ENCODE measurements around the gene ZNF106.

Gene ZNF106

DNA sequence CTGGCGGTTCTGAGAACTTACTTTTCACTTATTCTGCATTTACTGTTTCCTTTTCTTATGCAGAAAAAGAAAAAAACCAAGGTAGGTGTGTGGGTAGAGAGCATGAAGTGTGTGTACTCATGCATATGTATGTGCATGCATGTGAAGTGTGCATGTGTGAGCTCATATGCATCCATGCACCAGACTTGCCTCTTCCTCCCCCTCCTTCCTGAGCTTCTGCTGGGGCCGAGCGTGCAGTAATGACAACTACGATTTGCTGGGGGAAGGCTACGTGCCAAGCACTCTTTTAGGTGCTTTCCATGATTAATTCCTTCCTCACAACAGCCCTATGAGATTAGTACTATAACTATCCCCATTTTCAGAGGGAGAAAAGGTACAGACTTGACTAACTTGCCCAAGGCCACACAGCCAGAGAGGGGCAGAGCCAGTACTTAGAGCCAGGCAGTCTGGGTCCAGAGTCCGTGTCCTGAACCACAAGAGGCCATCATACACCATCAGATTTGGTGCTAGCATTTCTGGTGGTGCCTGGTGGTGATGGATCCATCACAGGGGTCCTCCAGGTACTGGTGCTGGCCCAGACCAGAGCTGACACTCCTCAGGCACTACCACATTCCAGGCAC lies 85.0 kb downstream of the ZNF106 start:
- Histone ChIP-seq H3K9ac (ENCODE audit: insufficient read length, low read depth) (no peak overlapping the region), H3K36me3 (ENCODE audit: insufficient read depth, insufficient read length, low read length) (peaks cover 2% of the 10 kb centered on the region), H3K4me1 (ENCODE audit: insufficient read depth, insufficient read length) (no peaks in the 10 kb centered on the region), H3K4me3 (ENCODE audit: insufficient read length, low read depth) (no peak overlapping the region), H3K27me3 (ENCODE audit: insufficient read depth, insufficient read length) (no peaks in the 10 kb centered on the region), H3K9me3 (ENCODE audit: insufficient read depth, low read length) (no peaks in the 10 kb centered on the region)
- DNase-seq (ENCODE audit: low read depth, low spot score) = no peak
- TF ChIP-seq SUZ12 (IDR thresholded peaks at IDR 0.05; ENCODE audit: extremely low read depth, insufficient read depth, insufficient read length) (no peak), ZNF274 (IDR thresholded peaks at IDR 0.05; ENCODE audit: low read depth, low read length) (no peak), YY1 (IDR thresholded peaks at IDR 0.05; ENCODE audit: insufficient read depth, insufficient read length) (no peak)

DNA sequence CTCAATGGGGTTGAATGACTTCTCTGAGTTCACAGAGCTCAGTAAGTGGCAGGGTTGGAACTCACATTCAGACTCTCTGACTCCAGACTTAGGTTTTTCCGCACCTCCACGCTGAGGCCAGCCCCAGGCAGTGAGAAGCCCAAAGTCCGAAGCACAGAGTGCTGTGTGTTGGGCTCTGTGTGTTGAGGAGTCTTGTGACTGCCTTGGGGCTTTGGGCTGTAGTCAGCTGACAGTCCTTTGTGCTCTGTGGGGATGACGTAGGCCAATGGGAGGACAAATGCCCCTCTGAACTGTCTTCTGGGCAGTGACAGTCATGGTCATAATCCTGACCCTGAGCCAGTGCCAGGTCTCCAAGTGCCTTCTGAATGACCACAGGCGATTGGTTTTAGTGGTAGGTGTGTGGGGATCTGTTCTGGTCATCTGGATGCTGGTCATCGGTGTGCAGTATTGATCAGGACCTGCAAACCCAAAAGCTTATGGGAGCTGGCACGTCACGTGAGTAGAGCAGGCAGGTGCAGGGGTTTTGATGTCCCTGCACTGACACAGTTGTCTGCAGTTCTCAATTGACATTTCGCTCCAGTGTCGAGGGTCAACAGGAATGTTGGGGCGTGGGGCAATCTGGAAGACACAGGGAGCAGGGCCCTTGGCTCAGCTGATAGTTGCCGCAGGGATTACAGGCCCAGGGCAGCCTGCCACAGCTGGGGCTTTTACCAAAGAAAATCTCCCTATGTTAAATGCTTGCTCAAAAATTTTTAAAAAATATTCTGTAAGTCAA lies 86.3 kb downstream of the ZNF106 start:
- Histone ChIP-seq H3K4me1 (ENCODE audit: insufficient read depth, insufficient read length) (no peaks in the 10 kb centered on the region), H3K36me3 (ENCODE audit: insufficient read depth, insufficient read length, low read length) (no peaks in the 10 kb centered on the region), H3K9ac (ENCODE audit: insufficient read length, low read depth) (no peak overlapping the region), H3K4me3 (ENCODE audit: insufficient read length, low read depth) (no peak overlapping the region), H3K27me3 (ENCODE audit: insufficient read depth, insufficient read length) (no peaks in the 10 kb centered on the region), H3K9me3 (ENCODE audit: insufficient read depth, low read length) (no peaks in the 10 kb centered on the region)
- TF ChIP-seq SUZ12 (IDR thresholded peaks at IDR 0.05; ENCODE audit: extremely low read depth, insufficient read depth, insufficient read length) (no peak), ZNF274 (IDR thresholded peaks at IDR 0.05; ENCODE audit: low read depth, low read length) (no peak), YY1 (IDR thresholded peaks at IDR 0.05; ENCODE audit: insufficient read depth, insufficient read length) (no peak)
- DNase-seq (ENCODE audit: low read depth, low spot score) = no peak

DNA sequence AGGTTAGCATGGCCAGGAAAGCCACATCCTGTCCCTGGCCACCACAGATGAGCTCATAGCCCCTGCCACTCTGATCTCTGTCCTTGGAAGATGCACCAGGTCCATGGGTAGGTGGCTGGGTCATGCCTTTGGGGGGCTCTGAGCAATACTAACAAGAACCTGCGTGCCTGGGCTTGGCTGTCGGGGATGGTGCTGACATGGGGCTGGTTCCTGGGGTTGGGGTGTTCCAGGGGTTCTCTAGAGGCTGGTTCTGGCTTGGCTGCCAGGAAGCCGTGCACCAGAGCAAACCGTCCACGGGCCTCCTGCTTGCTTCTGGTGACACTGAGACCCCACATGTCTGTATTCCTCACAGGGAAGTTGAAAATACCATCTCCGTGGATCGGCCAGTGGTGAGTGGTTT lies 87.6 kb downstream of the ZNF106 start:
- no peak for DNase-seq (ENCODE audit: low read depth, low spot score)

DNA sequence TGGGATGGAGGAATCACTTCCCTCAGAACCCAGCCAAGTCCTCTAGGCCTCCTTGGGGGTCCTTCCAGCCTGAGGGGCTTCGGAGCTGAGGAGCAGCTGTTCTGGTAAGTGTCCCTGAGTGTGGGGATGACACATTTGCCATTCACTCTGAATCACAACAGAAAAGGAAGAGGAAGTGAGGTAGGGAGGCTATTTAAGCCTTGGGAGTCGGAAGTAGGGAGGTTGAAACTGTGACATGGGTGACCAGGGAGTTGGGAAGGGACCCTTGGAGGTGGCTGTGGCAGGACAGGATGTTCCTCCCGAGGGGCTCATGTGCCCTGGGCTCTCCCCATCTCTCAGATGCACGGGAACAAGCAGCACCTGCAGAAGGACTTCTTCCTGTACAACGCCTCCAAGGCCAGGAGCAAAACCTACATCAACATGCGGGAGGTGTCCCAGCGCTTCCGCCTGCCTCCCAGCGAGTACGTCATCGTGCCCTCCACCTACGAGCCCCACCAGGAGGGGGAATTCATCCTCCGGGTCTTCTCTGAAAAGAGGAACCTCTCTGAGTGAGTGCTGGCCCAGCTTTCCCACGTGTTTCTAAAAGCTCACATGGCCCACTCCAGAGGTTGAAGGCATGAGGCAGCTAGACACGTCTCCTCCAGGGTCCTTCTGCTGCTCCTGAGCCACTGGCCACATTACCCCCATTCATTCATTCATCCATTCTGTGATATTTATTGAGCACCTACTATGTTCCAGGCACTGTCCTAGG lies 88.3 kb downstream of the ZNF106 start:
- no peak for DNase-seq (ENCODE audit: low read depth, low spot score)

More for the DNA sequence above, 87.6 kb downstream of the ZNF106 start:
- H3K27me3 ChIP-seq (ENCODE audit: insufficient read depth, insufficient read length) = no peaks in the 10 kb centered on the region
- H3K4me3 ChIP-seq (ENCODE audit: insufficient read length, low read depth) = no peak overlapping the region
- TF ChIP-seq SUZ12 (IDR thresholded peaks at IDR 0.05; ENCODE audit: extremely low read depth, insufficient read depth, insufficient read length) (no peak), YY1 (IDR thresholded peaks at IDR 0.05; ENCODE audit: insufficient read depth, insufficient read length) (no peak), ZNF274 (IDR thresholded peaks at IDR 0.05; ENCODE audit: low read depth, low read length) (no peak)
- H3K36me3 ChIP-seq (ENCODE audit: insufficient read depth, insufficient read length, low read length) = no peaks in the 10 kb centered on the region
- H3K4me1 ChIP-seq (ENCODE audit: insufficient read depth, insufficient read length) = no peaks in the 10 kb centered on the region
- H3K9ac ChIP-seq (ENCODE audit: insufficient read length, low read depth) = no peak overlapping the region
- H3K9me3 ChIP-seq (ENCODE audit: insufficient read depth, low read length) = no peaks in the 10 kb centered on the region

DNA sequence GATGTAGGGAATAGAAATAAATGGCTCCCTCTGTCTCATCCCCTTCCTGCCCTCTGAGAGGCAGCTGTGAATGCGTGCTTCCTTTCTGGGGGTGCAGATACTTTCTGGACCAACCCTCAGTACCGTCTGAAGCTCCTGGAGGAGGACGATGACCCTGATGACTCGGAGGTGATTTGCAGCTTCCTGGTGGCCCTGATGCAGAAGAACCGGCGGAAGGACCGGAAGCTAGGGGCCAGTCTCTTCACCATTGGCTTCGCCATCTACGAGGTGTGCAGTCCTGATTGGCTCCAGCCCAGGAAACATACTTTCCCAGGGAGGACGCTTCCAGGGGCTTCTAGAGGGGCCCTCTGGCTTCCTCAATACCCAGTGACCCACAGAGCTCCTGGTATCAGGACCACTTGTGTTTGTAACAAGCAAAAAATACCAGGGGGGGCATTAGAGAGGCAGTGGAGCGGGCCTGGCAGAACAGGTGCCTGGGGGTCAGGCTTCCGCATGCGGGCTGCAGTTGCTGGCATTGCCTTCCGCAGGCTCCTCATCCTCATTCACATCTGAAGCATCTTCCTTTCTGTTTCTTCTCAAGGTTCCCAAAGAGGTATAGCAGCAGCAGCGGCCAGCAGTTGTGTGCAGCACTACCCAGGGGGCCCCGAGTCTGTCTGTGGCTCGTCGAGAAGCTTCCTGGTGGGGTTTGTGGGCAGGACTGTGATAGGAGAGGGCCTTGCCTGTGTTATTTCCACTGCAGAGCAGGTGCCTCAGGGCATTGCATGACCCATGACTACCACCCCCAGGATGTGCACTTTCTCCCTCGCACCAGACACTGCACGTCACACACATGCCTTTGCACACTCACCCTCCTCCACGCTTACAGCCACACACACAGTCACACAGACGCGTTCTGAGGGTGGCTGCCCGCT lies 89.1 kb downstream of the ZNF106 start:
- H3K27me3 ChIP-seq (ENCODE audit: insufficient read depth, insufficient read length) = no peaks in the 10 kb centered on the region
- H3K4me3 ChIP-seq (ENCODE audit: insufficient read length, low read depth) = no peak overlapping the region
- no peak for TF ChIP-seq YY1 (IDR thresholded peaks at IDR 0.05; ENCODE audit: insufficient read depth, insufficient read length)
- TF ChIP-seq ZNF274 (IDR thresholded peaks at IDR 0.05; ENCODE audit: low read depth, low read length) = no peak
- TF ChIP-seq SUZ12 (IDR thresholded peaks at IDR 0.05; ENCODE audit: extremely low read depth, insufficient read depth, insufficient read length) = no peak
- H3K36me3 ChIP-seq (ENCODE audit: insufficient read depth, insufficient read length, low read length) = no peaks in the 10 kb centered on the region
- H3K9me3 ChIP-seq (ENCODE audit: insufficient read depth, low read length) = no peaks in the 10 kb centered on the region
- DNase-seq (ENCODE audit: low read depth, low spot score) = no peak
- no peak overlapping the region for H3K9ac ChIP-seq (ENCODE audit: insufficient read length, low read depth)
- no peaks in the 10 kb centered on the region for H3K4me1 ChIP-seq (ENCODE audit: insufficient read depth, insufficient read length)

More for the DNA sequence above, 88.3 kb downstream of the ZNF106 start:
- no peak for TF ChIP-seq YY1 (IDR thresholded peaks at IDR 0.05; ENCODE audit: insufficient read depth, insufficient read length)
- TF ChIP-seq SUZ12 (IDR thresholded peaks at IDR 0.05; ENCODE audit: extremely low read depth, insufficient read depth, insufficient read length) = no peak
- TF ChIP-seq ZNF274 (IDR thresholded peaks at IDR 0.05; ENCODE audit: low read depth, low read length) = no peak
- H3K4me3 ChIP-seq (ENCODE audit: insufficient read length, low read depth) = no peak overlapping the region
- no peaks in the 10 kb centered on the region for H3K27me3 ChIP-seq (ENCODE audit: insufficient read depth, insufficient read length)
- no peaks in the 10 kb centered on the region for H3K36me3 ChIP-seq (ENCODE audit: insufficient read depth, insufficient read length, low read length)
- H3K9ac ChIP-seq (ENCODE audit: insufficient read length, low read depth) = no peak overlapping the region
- H3K9me3 ChIP-seq (ENCODE audit: insufficient read depth, low read length) = no peaks in the 10 kb centered on the region
- no peaks in the 10 kb centered on the region for H3K4me1 ChIP-seq (ENCODE audit: insufficient read depth, insufficient read length)

DNA sequence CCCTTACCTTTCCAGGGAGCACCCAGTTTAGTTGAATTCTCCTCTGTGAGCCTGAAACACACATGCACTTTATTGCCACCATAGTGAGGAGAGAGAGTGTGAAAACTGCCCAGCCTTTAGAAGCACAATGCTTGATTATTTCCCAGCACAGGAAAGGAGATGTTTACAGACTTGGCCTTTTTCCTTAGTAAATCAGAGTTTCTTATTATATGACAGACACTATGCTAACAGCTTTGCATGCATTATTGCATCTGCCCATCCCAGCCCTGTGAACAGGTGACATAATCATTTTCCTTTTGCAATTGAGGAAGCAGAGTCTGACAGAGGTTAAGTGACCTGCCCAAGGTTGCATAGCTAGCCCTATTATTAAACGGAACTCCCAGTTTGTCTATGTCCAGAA lies 95.1 kb downstream of the ZNF106 start:
- no peak overlapping the region for H3K4me3 ChIP-seq (ENCODE audit: insufficient read length, low read depth)
- no peaks in the 10 kb centered on the region for H3K36me3 ChIP-seq (ENCODE audit: insufficient read depth, insufficient read length, low read length)
- no peaks in the 10 kb centered on the region for H3K27me3 ChIP-seq (ENCODE audit: insufficient read depth, insufficient read length)
- H3K9ac ChIP-seq (ENCODE audit: insufficient read length, low read depth) = no peak overlapping the region
- no peaks in the 10 kb centered on the region for H3K4me1 ChIP-seq (ENCODE audit: insufficient read depth, insufficient read length)
- no peaks in the 10 kb centered on the region for H3K9me3 ChIP-seq (ENCODE audit: insufficient read depth, low read length)
- TF ChIP-seq ZNF274 (IDR thresholded peaks at IDR 0.05; ENCODE audit: low read depth, low read length) (no peak), YY1 (IDR thresholded peaks at IDR 0.05; ENCODE audit: insufficient read depth, insufficient read length) (no peak), SUZ12 (IDR thresholded peaks at IDR 0.05; ENCODE audit: extremely low read depth, insufficient read depth, insufficient read length) (no peak)
- no peak for DNase-seq (ENCODE audit: low read depth, low spot score)

Data from NT2/D1 (cell line).